Naive B cell (primary cell): ENCODE measurements around the gene NET1. TPM values are rescaled to one million over a fixed set of nuclear protein-coding genes. Genes with fewer than 3 reads are reported as not detected.
A peak's percentile ranks its signal among the peaks of the same experiment; 100 is the strongest.

Source experiments
- ATAC-seq, 2 donors: fragments of 150-1000 bp; cut with Tn5 transposase; 2 replicates each; pipeline ENCODE4 v1.10.0; 2021; ENCODE audit warnings: low read depth in 2 of 2, mild to moderate bottlenecking in 2 of 2, moderate library complexity in 2 of 2
- DNase-seq: peaks from one replicate; pipeline ENCODE4 v3.0.0; 2022
- H3K27ac Mint-ChIP-seq, 6 donors: one replicate each; pipeline ENCODE4 v1.8.0; 2020 to 2022; ENCODE audit warnings: mild to moderate bottlenecking in 6 of 6, mixed read lengths in 6 of 6, moderate library complexity in 5 of 6, inconsistent platforms in 2 of 6
- H3K27me3 Mint-ChIP-seq, 3 donors: one replicate each; pipeline ENCODE4 v1.8.0; 2021 to 2022; ENCODE audit warnings: mixed read lengths in 3 of 3, mild to moderate bottlenecking in 1 of 3
- H3K36me3 Mint-ChIP-seq, 2 donors: one replicate each; pipeline ENCODE4 v1.8.0; 2020 to 2022; ENCODE audit warnings: mixed read lengths in 2 of 2, inconsistent platforms in 1 of 2, mild to moderate bottlenecking in 1 of 2
- H3K4me1 Mint-ChIP-seq, 3 donors: one replicate each; pipeline ENCODE4 v1.8.0; 2020 to 2022; ENCODE audit warnings: mixed read lengths in 3 of 3, inconsistent platforms in 1 of 3, mild to moderate bottlenecking in 1 of 3, moderate library complexity in 1 of 3
- H3K4me3 Mint-ChIP-seq, 8 donors: one replicate each; pipeline ENCODE4 v1.8.0; 2020 to 2022; ENCODE audit warnings: mild to moderate bottlenecking in 8 of 8, mixed read lengths in 8 of 8, moderate library complexity in 8 of 8, inconsistent platforms in 2 of 8
- H3K9me3 Mint-ChIP-seq, 7 donors: one replicate each; pipeline ENCODE4 v1.8.0; 2020 to 2022; ENCODE audit warnings: mixed read lengths in 7 of 7, mild to moderate bottlenecking in 5 of 7, inconsistent platforms in 2 of 7, moderate library complexity in 1 of 7
- polyA plus RNA-seq, 6 donors: library from polyadenylated mRNA; unstranded; fragments of 300-500 nt; fragmentation: Illumina TruSeq; gene quantifications; one replicate each; pipeline ENCODE4 v1.2.3, GENCODE V29; 2021; ENCODE audit warnings: low read depth in 6 of 6

The NET1 gene
- polyA plus RNA-seq, 6 donors from 2014 or later = 3.7 to 6.0 (median 4.2) TPM; not detected in 1

DNA sequence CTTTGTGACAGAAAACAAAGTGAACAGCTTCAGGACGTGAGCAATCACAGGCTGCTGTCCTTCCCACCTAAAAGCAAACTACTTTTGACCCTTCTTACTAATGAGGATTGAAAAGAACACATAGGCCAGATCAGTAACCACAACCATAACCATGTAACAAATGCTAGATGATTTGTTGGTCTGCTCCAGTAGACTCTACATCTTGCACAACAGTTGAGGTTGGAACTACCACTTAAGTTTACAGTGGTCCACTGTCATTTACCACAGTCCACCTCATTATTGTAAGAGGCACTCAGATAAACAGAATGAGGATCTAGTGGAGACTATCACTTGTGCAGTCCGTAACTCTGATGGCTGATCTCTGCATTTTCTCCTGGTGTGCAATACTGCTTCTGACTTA is 27.8 kb downstream of the NET1 start:
- no peak overlapping the region for H3K27ac Mint-ChIP-seq

DNA sequence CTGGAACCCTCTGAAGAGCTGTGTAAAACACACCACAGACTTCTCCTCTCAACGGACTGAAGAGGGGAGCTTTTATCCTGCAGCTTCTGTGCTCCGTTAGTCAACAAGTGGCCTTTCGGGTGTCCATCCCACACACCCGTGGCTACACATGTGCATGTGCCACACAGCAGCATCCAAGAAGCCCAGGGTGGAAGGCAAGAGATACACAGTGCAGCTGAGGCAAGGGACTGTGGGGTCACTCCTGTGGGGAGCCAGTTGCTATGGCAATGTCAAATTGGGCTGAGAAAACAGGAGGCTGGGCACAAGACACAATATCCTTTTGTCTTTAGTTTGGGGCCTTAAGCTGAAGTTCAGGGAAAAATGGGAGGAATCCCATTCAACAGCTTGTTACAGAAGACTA is 28.7 kb downstream of the NET1 start:
- no peak for ATAC-seq
- Mint-ChIP-seq H3K27me3 (no peaks in the 10 kb centered on the region), H3K36me3 (no peaks in the 10 kb centered on the region), H3K4me1 (peaks cover 0 to 2% (median 0%) of the 10 kb centered on the region in 3 donors), H3K9me3 (no peaks in the 10 kb centered on the region), H3K4me3 (no peak overlapping the region), H3K27ac (no peak overlapping the region)
- no peak for DNase-seq

More for the DNA sequence above, 27.8 kb downstream of the NET1 start:
- DNase-seq (no peak), ATAC-seq (no peak)
- H3K27me3 Mint-ChIP-seq = no peaks in the 10 kb centered on the region
- H3K4me3 Mint-ChIP-seq = no peak overlapping the region
- no peaks in the 10 kb centered on the region for H3K9me3 Mint-ChIP-seq
- H3K4me1 Mint-ChIP-seq = peaks cover 0 to 2% (median 0%) of the 10 kb centered on the region in 3 donors
- H3K36me3 Mint-ChIP-seq = no peaks in the 10 kb centered on the region

DNA sequence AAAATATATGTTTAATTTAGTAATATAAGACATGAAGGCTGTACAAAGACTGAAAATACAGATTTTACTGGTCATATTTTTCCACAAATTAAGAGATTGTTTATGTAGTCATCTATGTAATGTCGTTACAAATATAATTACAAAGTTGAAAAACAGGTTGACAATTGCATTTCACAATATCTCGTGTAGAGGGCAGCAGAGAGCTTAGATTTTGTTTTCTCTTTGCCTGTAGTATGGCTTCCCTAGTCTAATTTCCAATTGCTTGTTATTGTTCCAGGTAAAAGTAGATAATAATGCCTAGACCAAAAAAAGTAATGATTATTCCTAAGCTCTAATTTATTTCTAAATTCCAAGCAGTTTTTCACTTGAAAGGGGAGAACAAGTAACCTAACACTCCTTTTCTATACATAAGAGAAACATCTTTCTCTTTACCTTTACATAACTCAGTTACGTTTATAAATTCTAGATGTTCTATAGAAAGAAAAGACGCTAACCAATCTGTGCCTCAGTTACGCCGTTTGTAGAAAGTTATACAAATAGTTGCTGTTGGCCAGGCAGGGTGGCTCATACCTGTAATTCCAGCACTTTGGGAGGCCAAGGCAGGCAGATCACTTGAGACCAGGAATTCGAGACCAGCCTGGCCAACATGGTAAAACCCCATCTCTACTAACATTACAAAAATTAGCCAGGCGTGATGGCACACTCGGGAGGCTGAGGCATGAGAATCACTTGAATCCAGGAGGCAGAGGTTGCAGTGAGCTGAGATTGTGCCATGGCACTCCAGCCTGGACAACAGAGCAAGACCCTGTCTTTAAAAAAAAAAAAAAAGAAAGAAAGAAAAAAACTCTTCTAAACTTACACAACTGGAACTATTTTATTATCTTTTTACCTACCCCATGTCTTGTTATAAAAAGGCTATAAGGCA is 30.0 kb downstream of the NET1 start:
- peak; percentile 28 for DNase-seq
- no peak for ATAC-seq
- no peaks in the 10 kb centered on the region for H3K36me3 Mint-ChIP-seq
- no peaks in the 10 kb centered on the region for H3K27me3 Mint-ChIP-seq
- peak overlapping the region in 1 of 6 donors; percentile 55 for H3K27ac Mint-ChIP-seq
- no peak overlapping the region for H3K4me3 Mint-ChIP-seq
- H3K9me3 Mint-ChIP-seq = no peaks in the 10 kb centered on the region
- peaks cover 4 to 14% (median 7%) of the 10 kb centered on the region in 3 donors for H3K4me1 Mint-ChIP-seq

DNA sequence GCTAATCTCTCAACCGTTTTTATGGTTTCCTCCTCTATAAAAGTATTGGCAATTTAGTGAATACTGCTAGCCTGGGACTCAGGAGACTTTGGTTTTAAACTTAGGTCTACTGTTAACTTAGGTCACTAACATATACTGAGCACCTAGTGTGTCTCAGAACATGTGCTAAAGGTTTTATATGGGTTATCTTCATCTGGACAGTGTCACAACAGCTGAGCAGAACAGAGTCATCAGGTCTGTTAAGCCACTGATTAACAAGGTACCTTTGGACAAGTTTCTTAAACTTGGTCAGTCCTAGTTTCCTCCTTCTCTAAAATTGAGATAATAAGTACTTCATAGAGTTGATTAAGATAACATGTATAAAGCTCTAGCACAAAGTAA is 30.6 kb downstream of the NET1 start:
- no peaks in the 10 kb centered on the region for H3K27me3 Mint-ChIP-seq
- H3K4me3 Mint-ChIP-seq = no peak overlapping the region
- no peaks in the 10 kb centered on the region for H3K36me3 Mint-ChIP-seq
- DNase-seq (no peak), ATAC-seq (no peak)
- peaks cover 7 to 20% (median 12%) of the 10 kb centered on the region in 3 donors for H3K4me1 Mint-ChIP-seq
- no peak overlapping the region for H3K27ac Mint-ChIP-seq
- H3K9me3 Mint-ChIP-seq = no peaks in the 10 kb centered on the region

DNA sequence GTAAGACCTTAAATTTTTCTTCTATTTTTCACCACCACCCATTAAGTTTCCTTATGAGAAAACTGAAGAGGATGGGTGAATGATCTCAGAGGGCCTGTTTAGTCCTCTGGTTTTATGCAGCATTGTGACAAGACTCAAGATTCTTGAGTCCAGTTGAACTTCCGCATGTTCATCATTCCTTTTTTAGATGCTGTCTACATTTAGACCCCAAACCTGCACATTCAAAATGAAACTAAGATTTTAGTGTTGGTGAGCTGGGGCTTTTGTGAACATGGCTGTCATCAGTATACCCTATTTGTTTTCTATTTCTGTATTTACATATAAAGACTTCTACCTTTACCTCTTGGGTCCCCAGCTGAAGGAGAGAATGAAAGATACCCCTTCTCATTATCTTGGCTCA is 31.1 kb downstream of the NET1 start:
- Mint-ChIP-seq H3K27ac (no peak overlapping the region), H3K4me3 (peak overlapping the region in 1 of 8 donors; percentile 17), H3K36me3 (no peaks in the 10 kb centered on the region), H3K9me3 (no peaks in the 10 kb centered on the region), H3K27me3 (no peaks in the 10 kb centered on the region), H3K4me1 (peaks cover 7 to 22% (median 12%) of the 10 kb centered on the region in 3 donors)
- ATAC-seq (no peak), DNase-seq (no peak)

DNA sequence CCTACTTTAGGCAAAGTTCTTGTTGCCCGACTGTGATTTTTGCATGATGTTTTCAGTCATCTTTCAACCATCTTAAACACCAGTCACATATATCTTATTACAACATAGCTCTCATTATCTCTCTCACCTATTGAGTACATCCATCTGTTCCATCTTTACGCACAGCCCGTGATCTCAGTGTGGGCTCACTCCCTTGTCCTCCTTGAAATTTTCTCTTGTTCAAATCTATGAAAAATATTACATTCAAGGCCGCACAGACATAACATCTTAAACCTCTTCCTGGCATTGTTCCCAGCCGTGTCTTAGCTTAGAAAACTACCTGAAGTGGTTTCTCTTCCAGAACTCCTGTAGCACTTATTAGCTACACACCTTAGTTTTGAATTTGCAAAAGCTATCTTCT is 32.6 kb downstream of the NET1 start:
- no peaks in the 10 kb centered on the region for H3K9me3 Mint-ChIP-seq
- no peak for ATAC-seq
- no peak overlapping the region for H3K4me3 Mint-ChIP-seq
- H3K4me1 Mint-ChIP-seq = peaks cover 7 to 27% (median 12%) of the 10 kb centered on the region in 3 donors
- no peaks in the 10 kb centered on the region for H3K27me3 Mint-ChIP-seq
- no peaks in the 10 kb centered on the region for H3K36me3 Mint-ChIP-seq
- H3K27ac Mint-ChIP-seq = no peak overlapping the region
- no peak for DNase-seq

DNA sequence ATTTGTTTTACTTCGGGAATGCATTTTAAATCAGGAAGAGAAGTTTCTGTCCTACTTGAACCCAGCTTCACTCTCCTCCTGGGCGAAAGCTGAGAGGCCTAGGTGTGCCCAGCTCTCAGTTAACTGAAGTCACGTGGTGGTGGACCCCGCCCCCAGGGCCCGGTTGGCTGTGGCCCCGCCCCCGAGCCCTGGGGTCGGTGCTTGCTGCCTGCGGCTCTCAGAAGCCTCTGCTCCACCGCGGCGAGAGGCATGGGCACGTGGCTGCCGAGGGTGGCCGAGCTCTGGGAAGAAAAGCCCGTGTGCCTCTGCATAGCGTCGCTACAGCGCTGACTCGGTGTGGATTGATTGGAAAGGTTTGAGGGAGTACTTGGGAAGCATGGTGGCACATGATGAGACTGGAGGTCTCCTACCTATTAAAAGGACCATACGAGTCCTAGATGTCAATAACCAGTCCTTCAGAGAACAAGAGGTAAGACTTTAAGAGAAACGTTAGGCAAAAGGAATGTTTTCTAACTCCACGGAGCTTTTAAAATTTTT is 34.1 kb downstream of the NET1 start:
- DNase-seq (peak; percentile 79), ATAC-seq (peak; percentile 96 to 97)
- no peaks in the 10 kb centered on the region for H3K9me3 Mint-ChIP-seq
- peak overlapping the region; percentile 8 to 90 (median 44) for H3K27ac Mint-ChIP-seq
- no peaks in the 10 kb centered on the region for H3K27me3 Mint-ChIP-seq
- H3K4me3 Mint-ChIP-seq = peak overlapping the region; percentile 80 to 95 (median 90)
- no peaks in the 10 kb centered on the region for H3K36me3 Mint-ChIP-seq
- peaks cover 7 to 27% (median 12%) of the 10 kb centered on the region in 3 donors for H3K4me1 Mint-ChIP-seq

DNA sequence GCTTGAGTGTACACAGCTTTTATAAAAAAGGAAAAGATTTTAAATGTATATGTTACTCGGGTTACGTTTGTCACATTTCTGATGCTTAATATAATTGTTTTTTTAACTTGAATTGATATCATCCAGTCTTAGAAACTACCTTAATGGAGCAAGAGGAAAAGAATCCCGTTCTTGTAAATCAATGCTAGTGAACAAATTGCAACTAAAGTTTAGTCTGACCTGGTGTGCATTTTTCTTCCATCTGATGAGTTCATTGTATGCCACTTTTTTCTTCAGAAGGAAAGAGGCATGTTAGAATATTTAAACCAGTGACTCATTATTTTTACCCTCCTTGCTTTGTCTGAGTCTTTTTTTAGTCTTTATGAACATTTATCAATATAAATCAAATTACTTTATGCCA is 34.7 kb downstream of the NET1 start:
- H3K4me1 Mint-ChIP-seq = peaks cover 7 to 27% (median 12%) of the 10 kb centered on the region in 3 donors
- no peaks in the 10 kb centered on the region for H3K27me3 Mint-ChIP-seq
- ATAC-seq (no peak), DNase-seq (no peak)
- H3K36me3 Mint-ChIP-seq = no peaks in the 10 kb centered on the region
- H3K27ac Mint-ChIP-seq = peak overlapping the region in 2 of 6 donors; percentile 18 to 19
- H3K4me3 Mint-ChIP-seq = peak overlapping the region; percentile 1 to 95 (median 84)
- no peaks in the 10 kb centered on the region for H3K9me3 Mint-ChIP-seq

DNA sequence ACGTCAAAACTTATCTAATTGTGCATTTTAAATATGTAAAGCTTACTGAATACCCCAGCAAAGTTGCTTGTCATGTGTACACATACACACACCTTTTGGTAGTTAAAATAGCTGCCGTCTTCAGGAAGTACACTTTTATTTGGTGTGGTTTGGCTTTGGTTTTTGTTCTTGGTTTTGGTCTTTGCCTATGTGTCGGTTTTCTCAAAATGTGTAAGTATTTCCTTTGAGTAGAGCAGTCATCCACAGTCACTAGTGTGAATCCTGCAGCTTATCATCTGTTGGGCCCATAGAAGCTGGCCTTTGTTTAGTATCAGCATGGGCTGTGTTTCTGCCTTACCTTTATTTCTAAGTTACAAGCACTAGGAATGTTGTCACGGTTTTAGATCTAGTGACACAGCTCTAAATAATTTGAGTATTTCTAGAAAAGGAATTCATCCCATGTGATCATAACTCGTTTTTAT is 35.3 kb downstream of the NET1 start:
- DNase-seq = no peak

DNA sequence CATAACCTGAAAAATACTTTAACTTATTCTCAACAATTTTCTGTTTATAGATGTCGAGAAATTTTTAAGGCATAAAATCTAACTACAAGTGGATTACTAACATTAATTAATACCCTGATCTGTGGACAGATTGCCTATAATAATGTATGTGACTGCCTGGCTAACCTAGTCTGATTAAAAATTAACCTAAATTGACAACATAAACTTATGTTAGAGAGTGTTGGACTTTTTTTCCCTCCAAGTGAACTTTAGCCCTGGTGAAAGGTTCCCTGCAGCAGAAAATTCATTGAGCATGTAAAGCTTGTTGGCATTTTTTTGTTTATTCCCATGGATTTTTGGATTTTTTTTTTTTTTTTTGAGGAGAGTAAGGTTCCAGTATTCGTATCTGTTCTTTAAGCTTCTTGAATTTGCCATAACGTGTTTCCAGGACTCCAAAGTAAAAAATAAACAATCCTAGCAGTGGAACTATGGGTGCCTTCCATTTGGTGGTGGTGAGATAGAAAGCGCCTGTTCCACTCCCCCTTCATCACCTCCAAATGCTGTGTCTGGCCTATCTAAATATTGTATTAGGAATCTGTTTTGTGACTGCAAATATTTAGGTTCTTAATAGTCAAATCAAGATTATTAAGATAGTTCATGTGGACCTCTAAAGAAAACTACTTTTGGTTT is 36.1 kb downstream of the NET1 start:
- peaks cover 0 to 6% of the 10 kb centered on the region in 2 donors for H3K36me3 Mint-ChIP-seq
- no peak for ATAC-seq
- H3K4me3 Mint-ChIP-seq = peak overlapping the region in 4 of 8 donors; percentile 19 to 47 (median 39)
- H3K4me1 Mint-ChIP-seq = peaks cover 7 to 26% (median 12%) of the 10 kb centered on the region in 3 donors
- no peak for DNase-seq
- H3K27me3 Mint-ChIP-seq = no peaks in the 10 kb centered on the region
- H3K9me3 Mint-ChIP-seq = no peaks in the 10 kb centered on the region
- H3K27ac Mint-ChIP-seq = no peak overlapping the region

More for the DNA sequence above, 35.3 kb downstream of the NET1 start:
- H3K4me3 Mint-ChIP-seq = peak overlapping the region; percentile 18 to 95 (median 84)
- H3K36me3 Mint-ChIP-seq = no peaks in the 10 kb centered on the region
- peaks cover 7 to 27% (median 12%) of the 10 kb centered on the region in 3 donors for H3K4me1 Mint-ChIP-seq
- H3K27me3 Mint-ChIP-seq = no peaks in the 10 kb centered on the region
- peak overlapping the region in 2 of 6 donors; percentile 18 to 19 for H3K27ac Mint-ChIP-seq
- H3K9me3 Mint-ChIP-seq = no peaks in the 10 kb centered on the region
- no peak for ATAC-seq

DNA sequence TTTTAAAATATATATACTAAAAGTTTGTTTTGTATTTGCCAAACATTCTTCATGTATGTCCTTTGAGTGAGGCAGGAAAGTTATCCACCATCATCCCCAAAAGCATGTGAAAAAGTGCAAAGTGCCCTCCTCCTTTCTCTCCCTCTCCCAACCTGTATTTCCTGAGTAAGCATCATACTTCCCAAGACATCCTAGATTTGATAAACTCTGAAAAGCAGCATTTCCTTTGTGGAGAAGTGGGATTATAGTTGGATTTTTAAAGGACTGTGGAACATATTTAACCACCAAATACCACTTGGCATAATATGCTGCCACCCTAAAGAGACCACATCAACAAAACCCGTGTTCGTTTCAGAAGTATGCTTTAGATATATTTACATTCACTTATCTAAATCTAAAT is 36.9 kb downstream of the NET1 start:
- ATAC-seq (no peak), DNase-seq (no peak)
- no peak overlapping the region for H3K27ac Mint-ChIP-seq
- H3K9me3 Mint-ChIP-seq = no peaks in the 10 kb centered on the region
- no peaks in the 10 kb centered on the region for H3K27me3 Mint-ChIP-seq
- H3K4me1 Mint-ChIP-seq = peaks cover 7 to 26% (median 12%) of the 10 kb centered on the region in 3 donors
- H3K4me3 Mint-ChIP-seq = peak overlapping the region in 3 of 8 donors; percentile 19 to 47 (median 20)
- H3K36me3 Mint-ChIP-seq = peaks cover 0 to 6% of the 10 kb centered on the region in 2 donors

DNA sequence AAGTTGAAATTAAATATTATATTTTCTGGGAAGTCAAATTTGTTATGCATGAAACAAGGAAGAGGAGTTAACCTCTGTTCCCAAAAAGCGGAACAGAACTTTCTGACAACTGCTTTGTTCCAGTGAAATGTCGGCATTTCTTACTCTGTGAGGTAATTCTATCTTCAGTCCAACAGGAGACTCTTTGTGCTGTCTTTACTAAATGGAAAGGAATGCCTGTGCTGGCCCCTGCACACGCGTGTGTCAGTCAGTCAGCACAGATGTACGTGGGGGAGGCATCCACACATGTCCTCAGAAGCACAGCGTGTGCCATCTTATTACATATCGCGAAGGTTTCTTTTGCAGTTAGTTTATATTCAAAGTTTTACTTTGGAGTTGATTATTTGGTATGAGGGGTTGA is 37.5 kb downstream of the NET1 start:
- no peak for DNase-seq
- Mint-ChIP-seq H3K4me3 (peak overlapping the region; percentile 52 to 90 (median 80)), H3K36me3 (peaks cover 0 to 6% of the 10 kb centered on the region in 2 donors), H3K27me3 (no peaks in the 10 kb centered on the region), H3K4me1 (peaks cover 7 to 26% (median 12%) of the 10 kb centered on the region in 3 donors), H3K9me3 (no peaks in the 10 kb centered on the region), H3K27ac (peak overlapping the region in 1 of 6 donors; percentile 70)
- ATAC-seq = peak in 1 of 2 donors; percentile 22

DNA sequence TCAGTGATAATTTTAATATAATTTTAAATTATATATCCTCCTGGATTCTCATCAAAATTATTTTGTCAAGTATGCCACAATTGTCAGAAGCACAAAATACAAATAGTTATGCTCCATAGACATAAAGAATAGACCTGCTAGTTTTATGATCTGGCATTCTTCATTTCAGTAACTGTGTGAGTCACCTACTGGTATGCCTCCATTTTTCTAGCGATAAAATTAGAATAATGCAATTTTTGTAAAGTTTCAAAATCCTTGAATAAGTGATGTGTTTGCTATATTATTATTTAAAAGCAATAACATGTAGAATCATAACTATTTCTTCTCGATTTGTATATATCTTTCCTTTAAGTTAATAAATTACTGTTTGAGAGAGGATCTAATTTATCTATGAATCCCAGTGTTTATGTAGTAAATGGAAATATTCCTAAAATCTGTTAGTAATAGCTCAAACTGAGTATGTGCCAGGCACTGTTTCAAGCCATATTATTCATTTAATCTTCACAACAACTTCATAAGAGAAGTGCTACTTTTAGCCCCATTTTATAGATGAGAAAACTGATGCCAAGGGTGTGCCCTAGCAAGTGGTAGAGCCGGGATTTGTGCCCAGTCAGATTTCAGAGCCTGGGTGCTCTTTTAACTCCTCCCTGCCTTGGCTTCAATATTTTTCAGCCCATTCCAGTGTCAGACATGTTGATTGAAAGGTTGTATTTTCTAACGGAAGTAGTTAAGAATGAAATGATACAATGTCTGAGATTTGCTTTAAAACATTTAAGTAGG is 38.4 kb downstream of the NET1 start:
- DNase-seq (no peak), ATAC-seq (no peak)
- Mint-ChIP-seq H3K27me3 (no peaks in the 10 kb centered on the region), H3K36me3 (peaks cover 0 to 6% of the 10 kb centered on the region in 2 donors), H3K27ac (peak overlapping the region in 1 of 6 donors; percentile 36), H3K9me3 (no peaks in the 10 kb centered on the region), H3K4me3 (no peak overlapping the region), H3K4me1 (peaks cover 7 to 26% (median 12%) of the 10 kb centered on the region in 3 donors)
